NCI-H1417 (cell line): ENCODE results near the gene PTH1R.

Experiments used
- DNase-seq, 3 experiments: peaks; one replicate each; lab custom pipeline; 2025; lab: John Stamatoyannopoulos, UW

Gene PTH1R

GRCh38 chr3:46930166-46930944 lies 52.8 kb downstream of the PTH1R start:
- no peak for DNase-seq

- DNase-seq = no peak
These were observed 53.5 kb downstream of the PTH1R start for GRCh38 chr3:46930945-46931403.

GRCh38 chr3:46931631-46932331 lies 54.3 kb downstream of the PTH1R start:
- peak in 2 of 3 experiments; percentile 37 to 77 for DNase-seq

- DNase-seq = no peak
These were observed 55.1 kb downstream of the PTH1R start for GRCh38 chr3:46932455-46933225.

DNA sequence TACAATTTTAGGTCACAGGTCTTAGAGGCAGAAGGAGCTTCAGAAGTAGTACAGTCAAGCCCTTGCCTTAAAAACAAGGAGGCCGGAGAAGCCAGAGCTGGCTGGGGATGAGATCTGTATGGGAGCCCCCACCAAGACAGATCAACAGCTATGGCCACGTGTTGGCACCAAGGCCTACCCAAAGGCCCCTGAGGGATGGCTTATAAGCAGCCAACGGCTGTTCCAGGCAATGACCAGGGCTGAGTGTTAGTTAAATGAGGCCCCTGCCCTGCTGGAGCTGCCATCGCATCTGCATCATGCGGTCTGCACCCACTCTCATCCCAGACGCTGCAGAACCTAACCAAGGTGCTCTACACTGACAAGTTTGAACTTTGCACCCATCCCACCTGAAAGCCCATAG lies 55.7 kb downstream of the PTH1R start:
- DNase-seq = no peak

DNA sequence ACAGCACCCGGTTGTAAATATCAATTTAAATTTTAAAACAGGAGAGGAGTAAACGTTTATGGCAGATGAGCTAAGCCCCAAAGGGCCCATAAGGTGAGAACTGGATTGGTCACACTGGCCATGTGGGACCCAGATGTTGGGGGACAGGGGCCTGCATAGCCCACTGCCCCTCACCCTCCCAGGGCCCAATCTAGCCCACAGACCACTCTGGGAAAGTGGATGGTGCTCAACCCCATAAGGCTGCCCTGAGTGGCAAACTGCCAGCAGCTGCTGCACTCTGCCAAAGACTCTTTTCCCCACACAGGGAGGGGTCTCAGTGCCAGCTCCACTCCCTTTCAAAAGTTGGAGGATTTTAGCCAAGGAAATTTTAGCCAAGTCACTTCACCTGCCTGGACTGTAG lies 56.6 kb downstream of the PTH1R start:
- no peak for DNase-seq

DNA sequence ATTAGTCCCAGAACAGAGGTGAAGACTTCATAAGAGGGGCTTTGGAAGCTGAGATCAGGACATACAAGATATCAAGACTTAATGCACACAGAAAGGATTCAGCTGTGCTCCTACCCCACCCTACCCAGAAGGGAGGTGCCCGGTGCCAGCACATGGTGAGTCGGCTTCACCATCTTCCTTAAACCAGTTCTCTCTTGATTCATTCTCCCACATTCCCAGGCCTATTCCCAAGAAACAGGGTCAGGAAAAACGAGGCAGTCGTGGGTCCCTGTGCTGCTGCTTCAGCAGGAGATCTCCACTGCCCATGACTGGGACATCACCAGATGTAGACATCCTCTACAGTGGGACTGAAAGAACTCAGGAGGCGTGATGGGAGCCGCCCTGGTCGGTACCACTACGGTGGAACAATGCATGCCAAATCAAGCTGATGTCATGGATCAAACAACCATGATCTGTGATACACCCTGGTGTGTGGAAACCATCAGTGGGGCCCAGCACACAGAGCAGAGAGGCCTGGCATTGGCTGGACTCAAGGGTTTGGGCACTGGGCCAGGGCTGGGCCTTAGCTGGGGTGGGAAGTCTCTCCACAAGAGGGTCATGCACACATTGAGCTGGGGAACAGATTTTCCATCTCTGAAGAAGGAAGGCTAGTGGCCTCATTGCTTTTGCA lies 57.1 kb downstream of the PTH1R start:
- no peak for DNase-seq

DNA sequence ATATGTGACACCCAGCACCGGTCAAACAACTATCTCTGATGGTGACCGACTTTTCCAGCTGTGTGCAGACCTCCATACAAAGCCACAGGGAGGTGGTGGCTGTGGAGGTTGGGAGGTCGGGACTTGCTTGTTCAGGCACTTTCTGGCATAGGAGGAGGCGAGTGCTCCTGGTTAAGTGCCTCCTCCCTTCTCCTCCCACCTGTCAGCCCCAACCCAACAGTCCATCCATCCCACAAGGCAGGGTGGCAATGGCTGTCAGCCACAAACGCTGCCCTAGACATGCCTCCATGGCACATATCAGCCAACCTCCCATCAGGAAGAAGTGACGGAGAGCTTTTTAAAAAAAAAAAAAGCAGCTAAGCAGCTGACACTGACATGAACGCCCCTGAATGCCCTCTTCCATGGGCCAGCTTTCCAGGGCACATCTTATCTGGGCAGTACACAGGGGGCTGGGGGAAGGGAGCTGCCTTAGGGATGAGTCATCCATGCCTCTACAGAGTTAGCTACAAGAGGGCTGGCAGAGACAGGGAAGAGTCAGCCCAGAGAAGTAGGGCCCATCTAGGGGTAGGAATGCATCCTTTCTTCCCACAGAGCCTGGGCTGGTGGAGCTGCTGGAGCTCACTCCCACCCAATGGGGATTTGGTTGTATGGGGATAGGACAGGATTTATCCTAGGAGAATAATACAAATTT lies 57.8 kb downstream of the PTH1R start:
- DNase-seq = no peak

DNA sequence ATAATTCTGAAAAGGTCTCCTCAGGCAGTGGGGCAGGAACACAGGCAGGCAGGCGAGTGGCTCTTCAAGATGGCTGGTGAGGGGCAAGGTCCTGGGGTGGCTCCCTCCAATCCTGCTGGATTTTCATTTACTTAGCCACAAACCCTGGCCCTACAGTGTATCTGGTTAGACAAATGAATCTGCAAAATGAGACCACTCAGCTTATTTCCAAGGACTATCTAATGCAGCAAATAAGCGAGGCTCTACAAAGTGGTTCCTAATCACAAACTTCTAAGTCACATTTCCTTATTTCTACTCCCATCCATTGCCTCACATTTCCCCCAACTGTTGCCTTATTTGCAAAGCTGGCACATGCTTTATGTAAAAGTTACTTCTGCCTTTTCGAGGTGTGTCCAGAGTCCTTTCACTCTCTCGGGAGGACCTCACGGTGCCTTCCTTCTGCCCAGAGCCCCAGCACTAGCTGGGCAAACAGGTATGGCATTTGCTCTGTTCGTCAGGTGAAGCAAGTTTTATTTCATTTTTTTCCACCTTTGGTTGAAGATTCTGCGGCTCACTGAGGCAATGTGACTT lies 58.6 kb downstream of the PTH1R start:
- no peak for DNase-seq

DNA sequence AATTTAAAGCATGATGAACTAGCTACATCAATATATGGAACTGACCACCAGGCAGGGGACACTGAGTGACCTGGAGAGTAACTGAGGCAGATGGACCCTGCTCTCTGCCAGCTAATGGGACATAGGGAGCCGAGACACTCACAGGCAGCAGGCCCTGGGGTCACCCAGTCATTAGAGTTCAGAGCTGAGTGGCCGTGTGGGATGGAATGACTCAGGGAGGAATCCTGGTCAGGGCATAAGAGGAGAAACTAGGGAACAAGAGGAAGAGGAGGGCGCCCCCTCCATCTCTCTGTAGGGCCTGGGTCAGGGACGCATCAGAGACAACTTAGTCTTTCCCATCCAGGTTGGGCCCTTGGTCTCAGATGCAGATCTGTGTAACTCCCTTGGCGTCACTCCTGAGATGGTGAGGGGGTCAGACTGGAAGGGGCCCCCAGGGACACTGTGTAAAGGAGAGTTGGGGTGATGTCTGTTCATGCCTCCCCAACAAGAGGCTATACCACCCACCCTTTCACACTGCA lies 59.3 kb downstream of the PTH1R start:
- DNase-seq = no peak

GRCh38 chr3:46938118-46938517 lies 60.6 kb downstream of the PTH1R start:
- DNase-seq = no peak

- no peak for DNase-seq
These were observed 62.3 kb downstream of the PTH1R start for GRCh38 chr3:46939578-46940445.

DNA sequence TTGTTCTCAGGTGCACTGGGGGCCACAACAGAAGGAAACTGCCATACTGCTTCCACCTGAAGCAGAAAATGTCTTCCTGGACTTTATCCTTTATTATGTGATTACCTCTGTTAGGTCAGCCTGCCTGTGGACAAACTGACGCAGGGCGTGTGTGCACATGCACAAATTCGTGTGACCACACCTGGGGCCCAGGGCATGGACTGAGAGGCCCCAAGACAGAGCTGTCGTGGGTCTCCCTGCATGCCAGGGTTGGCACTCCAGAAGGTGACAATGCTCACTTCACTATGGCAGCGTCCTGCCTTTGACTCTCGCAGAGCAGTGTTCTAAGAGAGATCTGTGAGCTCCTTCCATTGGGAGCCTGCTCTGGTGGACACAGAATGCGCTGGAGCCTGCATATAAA lies 64.6 kb downstream of the PTH1R start:
- no peak for DNase-seq

GRCh38 chr3:46942481-46943236 lies 65.1 kb downstream of the PTH1R start:
- DNase-seq = no peak

DNA sequence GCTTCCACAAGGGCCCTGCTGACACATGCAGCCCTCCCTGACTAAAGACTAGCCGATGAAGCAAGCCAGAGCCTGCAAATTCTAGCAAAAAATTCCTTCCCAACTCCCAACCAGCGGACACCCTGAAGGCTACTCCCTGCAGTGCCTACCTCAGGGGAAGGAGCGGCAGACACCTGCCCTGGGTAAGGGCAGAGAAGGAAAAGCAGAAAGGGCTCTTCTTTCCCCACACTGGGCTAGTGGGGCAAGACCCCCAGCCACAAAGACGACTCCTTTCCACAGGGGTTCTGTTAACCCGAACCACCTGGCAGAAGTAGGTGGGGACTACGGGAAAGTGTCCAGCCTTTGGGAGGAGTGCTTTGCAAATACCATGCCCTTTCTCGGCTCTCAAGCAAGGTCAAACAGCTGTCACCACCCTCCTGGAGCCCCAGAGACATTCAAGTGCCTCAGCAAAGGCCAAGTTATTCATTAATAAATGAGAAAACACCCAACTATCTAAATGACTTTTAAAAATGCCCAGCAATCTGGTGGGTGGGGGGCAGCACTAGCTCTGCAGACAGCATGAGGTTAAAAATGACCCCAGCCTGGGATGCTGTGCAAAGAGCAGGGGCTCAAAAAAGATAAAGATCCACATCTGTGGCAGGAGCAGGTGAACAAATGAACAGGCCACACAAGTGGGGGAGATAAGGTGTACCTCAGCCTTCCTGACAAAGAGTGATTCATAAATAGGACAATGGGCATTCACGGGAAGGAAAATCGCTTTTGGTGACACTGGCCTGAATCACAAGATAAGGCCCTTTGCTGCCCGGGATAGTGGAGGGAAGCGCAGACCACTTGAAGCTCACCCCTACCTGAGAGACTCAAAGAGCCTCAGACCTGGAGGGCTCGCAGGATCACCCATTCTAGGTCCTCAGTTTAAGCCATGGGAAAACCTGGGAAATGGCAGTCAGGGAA lies 66.0 kb downstream of the PTH1R start:
- DNase-seq = no peak

- no peak for DNase-seq
These were observed 66.7 kb downstream of the PTH1R start for GRCh38 chr3:46944191-46944590.

- DNase-seq = no peak
These were observed 68.9 kb downstream of the PTH1R start for GRCh38 chr3:46946416-46946815.
